Fibroblast of pulmonary artery (primary cell): Measurements from ENCODE around the gene DEGS2.
"Not testable (repeated sequence)": the region's sequence is repeated elsewhere in the genome, so short reads cannot be mapped to it uniquely, and the experiment has no call there.

ENCODE experiments used
- DNase-seq: peaks from one replicate; pipeline ENCODE4 v3.0.0-alpha.2; 2010; ENCODE audit warnings: low read depth
- H3K4me3 ChIP-seq: replicated peaks from 2 replicates; pipeline ENCODE4 v1.5.1; 2011; ENCODE audit warnings: low read depth, mild to moderate bottlenecking, control low read depth, low read length, moderate library complexity
- TF ChIP-seq, protein P1 (sequence below): IDR thresholded peaks from 2 replicates; pipeline ENCODE4 v1.5.1; 2011; ENCODE audit warnings: mild to moderate bottlenecking, control low read depth, low read length, inconsistent platforms; ENCODE audit errors: missing control alignments

Gene DEGS2

DNA sequence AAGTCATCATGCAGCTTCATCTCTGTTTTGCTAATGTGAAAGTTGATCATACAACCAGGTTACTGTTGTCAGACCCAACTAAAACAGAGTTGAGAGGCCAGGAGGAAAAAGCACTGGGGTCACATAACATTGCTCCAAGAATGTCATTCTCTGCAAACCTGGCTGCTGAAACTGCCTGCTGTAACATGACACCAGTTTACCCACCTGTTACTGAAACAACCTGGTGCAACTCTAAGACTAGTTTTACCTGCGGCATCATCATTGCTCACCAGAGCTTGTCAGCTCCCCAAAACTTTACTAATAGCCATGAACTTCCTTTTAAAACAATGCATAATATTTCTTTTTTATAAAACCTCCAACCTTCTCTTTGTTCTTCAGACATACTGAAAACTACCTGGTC, 30.7 kb upstream of the DEGS2 start:
- TF ChIP-seq, protein P1, sequence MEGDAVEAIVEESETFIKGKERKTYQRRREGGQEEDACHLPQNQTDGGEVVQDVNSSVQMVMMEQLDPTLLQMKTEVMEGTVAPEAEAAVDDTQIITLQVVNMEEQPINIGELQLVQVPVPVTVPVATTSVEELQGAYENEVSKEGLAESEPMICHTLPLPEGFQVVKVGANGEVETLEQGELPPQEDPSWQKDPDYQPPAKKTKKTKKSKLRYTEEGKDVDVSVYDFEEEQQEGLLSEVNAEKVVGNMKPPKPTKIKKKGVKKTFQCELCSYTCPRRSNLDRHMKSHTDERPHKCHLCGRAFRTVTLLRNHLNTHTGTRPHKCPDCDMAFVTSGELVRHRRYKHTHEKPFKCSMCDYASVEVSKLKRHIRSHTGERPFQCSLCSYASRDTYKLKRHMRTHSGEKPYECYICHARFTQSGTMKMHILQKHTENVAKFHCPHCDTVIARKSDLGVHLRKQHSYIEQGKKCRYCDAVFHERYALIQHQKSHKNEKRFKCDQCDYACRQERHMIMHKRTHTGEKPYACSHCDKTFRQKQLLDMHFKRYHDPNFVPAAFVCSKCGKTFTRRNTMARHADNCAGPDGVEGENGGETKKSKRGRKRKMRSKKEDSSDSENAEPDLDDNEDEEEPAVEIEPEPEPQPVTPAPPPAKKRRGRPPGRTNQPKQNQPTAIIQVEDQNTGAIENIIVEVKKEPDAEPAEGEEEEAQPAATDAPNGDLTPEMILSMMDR: no peak
- no peak overlapping the region for H3K4me3 ChIP-seq
- DNase-seq: no peak

DNA sequence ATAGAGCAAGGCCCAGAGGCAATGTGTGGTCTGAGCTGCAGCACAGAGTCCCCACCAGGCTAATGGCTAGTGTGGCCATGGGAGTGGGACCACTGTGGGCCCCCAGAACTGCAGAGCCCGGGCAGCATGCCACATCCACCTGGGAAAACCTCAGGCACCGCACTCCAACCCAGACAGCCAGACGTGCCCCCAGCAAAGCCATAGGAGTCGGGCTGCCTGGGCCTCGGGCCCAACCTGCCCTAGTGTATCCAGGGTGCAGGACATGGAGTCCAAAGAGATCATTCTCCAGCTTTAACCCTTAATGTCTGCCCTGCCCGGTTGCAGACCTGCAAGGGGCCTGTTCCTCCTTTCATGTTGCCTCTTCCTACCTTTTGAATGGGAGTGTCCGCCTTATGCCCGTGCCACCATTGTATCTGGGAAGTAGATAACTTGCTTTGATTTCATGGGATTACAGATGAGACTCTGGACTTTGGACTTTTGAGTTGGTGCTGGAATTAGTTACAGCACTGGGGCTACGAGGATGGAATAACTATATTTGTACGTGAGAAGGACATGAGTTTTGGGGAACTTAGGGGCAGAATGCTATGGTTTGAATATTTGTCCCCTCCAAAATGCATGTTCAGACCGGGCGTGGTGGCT, 29.1 kb upstream of the DEGS2 start:
- TF ChIP-seq, protein P1: no peak
- H3K4me3 ChIP-seq: no peak overlapping the region
- DNase-seq: no peak

GRCh38 chr14:100187247-100187833, 27.9 kb upstream of the DEGS2 start:
- H3K4me3 ChIP-seq: no peak overlapping the region
- DNase-seq: no peak
- TF ChIP-seq, protein P1: no peak

- not testable (repeated sequence) for H3K4me3 ChIP-seq, DNase-seq
Observed at GRCh38 chr14:100181876-100182551, 22.6 kb upstream of the DEGS2 start.

GRCh38 chr14:100180671-100181070, 21.2 kb upstream of the DEGS2 start:
- not testable (repeated sequence) for DNase-seq, H3K4me3 ChIP-seq

- TF ChIP-seq, protein P1: no peak
- DNase-seq: no peak
- no peak overlapping the region for H3K4me3 ChIP-seq
Observed at GRCh38 chr14:100178691-100179090, 19.2 kb upstream of the DEGS2 start.

- no peak for DNase-seq
- TF ChIP-seq, protein P1: no peak
- H3K4me3 ChIP-seq: no peak overlapping the region
Observed at GRCh38 chr14:100176811-100177327, 17.4 kb upstream of the DEGS2 start.
